Fibroblast of lung (primary cell): ENCODE data around the gene HPSE2. TPM values are rescaled to one million over a fixed set of nuclear protein-coding genes. Genes with fewer than 3 reads are reported as not detected.

ENCODE experiments used
- DNase-seq, 2 donors: peaks; one replicate each; pipeline versions ENCODE4 v3.0.0 to v3.0.0-alpha.2; 2010; ENCODE audit warnings: low read depth in 2 of 2
- H2AFZ ChIP-seq: 2 replicates; pipeline ENCODE4 v1.5.1; 2012; ENCODE audit warnings: low read length, control low read depth, inconsistent platforms
- H3K27ac ChIP-seq: 2 replicates; pipeline ENCODE4 v1.5.1; 2011; ENCODE audit warnings: low read length, control low read depth; ENCODE audit not compliant: insufficient read depth
- H3K27me3 ChIP-seq: 2 replicates; pipeline ENCODE4 v1.5.1; 2011; ENCODE audit warnings: mild to moderate bottlenecking, low read length; ENCODE audit not compliant: control insufficient read depth, insufficient read depth
- H3K36me3 ChIP-seq: 2 replicates; pipeline ENCODE4 v1.5.1; 2011; ENCODE audit warnings: low read length; ENCODE audit not compliant: control insufficient read depth, insufficient read depth
- H3K4me1 ChIP-seq: 2 replicates; pipeline ENCODE4 v1.5.1; 2011; ENCODE audit warnings: low read length; ENCODE audit not compliant: control insufficient read depth, insufficient read depth; ENCODE audit errors: extremely low read depth
- H3K4me2 ChIP-seq: 2 replicates; pipeline ENCODE4 v1.5.1; 2011; ENCODE audit warnings: low read length, control low read depth; ENCODE audit not compliant: insufficient read depth; ENCODE audit errors: extremely low read depth
- H3K4me3 ChIP-seq, 4 experiments: fragments of 200-600 bp in 1 of 4; sonication (generic) in 1 of 4; replicated peaks in 1 of 4; 2 replicates each; pipeline ENCODE4 v1.5.1; 2011 to 2016; ENCODE audit warnings: low read length in 4 of 4, low read depth in 3 of 4, mild to moderate bottlenecking in 3 of 4, control low read depth in 2 of 4, inconsistent platforms in 1 of 4, mixed read lengths in 1 of 4; ENCODE audit not compliant: insufficient read depth in 1 of 4; ENCODE audit errors: control extremely low read depth in 1 of 4
- H3K79me2 ChIP-seq: 2 replicates; pipeline ENCODE4 v1.5.1; 2012; ENCODE audit warnings: mild to moderate bottlenecking, low read length, inconsistent platforms; ENCODE audit not compliant: control insufficient read depth, insufficient read depth
- H3K9ac ChIP-seq: 2 replicates; pipeline ENCODE4 v1.5.1; 2011; ENCODE audit warnings: mild to moderate bottlenecking, low read length, control low read depth; ENCODE audit not compliant: insufficient read depth
- H3K9me3 ChIP-seq: 2 replicates; pipeline ENCODE4 v1.5.1; 2012; ENCODE audit warnings: low read depth, low read length; ENCODE audit not compliant: control insufficient read depth, insufficient read depth
- H4K20me1 ChIP-seq: 2 replicates; pipeline ENCODE4 v1.5.1; 2011; ENCODE audit warnings: low read length; ENCODE audit not compliant: control insufficient read depth, insufficient read depth; ENCODE audit errors: extremely low read depth
- CTCF ChIP-seq, 2 donors: IDR thresholded peaks in 1 of 2; conservative IDR thresholded peaks in 1 of 2; 1 replicate in 1 of 2; 2 replicates in 1 of 2; pipeline ENCODE4 v1.5.1; 2011 to 2012; ENCODE audit warnings: low read length in 2 of 2, control low read depth in 1 of 2, inconsistent platforms in 1 of 2, low read depth in 1 of 2, mild to moderate bottlenecking in 1 of 2
- EZH2 ChIP-seq: IDR thresholded peaks from 2 replicates; pipeline ENCODE4 v1.5.1; 2012; ENCODE audit warnings: low read length, control low read depth, mild to moderate bottlenecking; ENCODE audit errors: missing control alignments
- polyA plus RNA-seq, 2 donors: library from polyadenylated mRNA; depleted of rRNA in 1 of 2; stranded (reverse) in 1 of 2; unstranded in 1 of 2; fragments of >200 nt; gene quantifications; 2 replicates each; pipeline ENCODE4 v1.2.1, GENCODE V29; 2011 to 2012; ENCODE audit warnings: missing spikeins in 1 of 2
- total RNA-seq: library from RNA; depleted of rRNA; stranded (reverse); fragments of >200 nt; gene quantifications from 2 replicates; pipeline ENCODE4 v1.2.1, GENCODE V29; 2014

The HPSE2 gene
- total and polyA plus RNA-seq, 2 donors (not counting 1 experiment from before 2014, with no cell fraction given): 0.02 to 0.17 TPM

GRCh38 chr10:98676895-98677294 lies 558.8 kb downstream of the HPSE2 start:
- H3K27ac ChIP-seq: no peak overlapping the region
- no peak overlapping the region for H3K9ac ChIP-seq
- H3K4me1 ChIP-seq: no peaks in the 10 kb centered on the region
- no peak for DNase-seq
- TF ChIP-seq EZH2 (no peak), CTCF (conservative IDR thresholded peaks at IDR 0.05 in 1 of 2, IDR thresholded peaks at IDR 0.05 in 1 of 2; ENCODE audit: low read depth in 1 of 2, low read length in 2 of 2) (peak; percentile 8 to 12)
- H2AFZ ChIP-seq: no peak overlapping the region
- H3K4me3 ChIP-seq: no peak overlapping the region
- H3K27me3 ChIP-seq: no peaks in the 10 kb centered on the region
- H4K20me1 ChIP-seq: no peaks in the 10 kb centered on the region
- H3K36me3 ChIP-seq: no peaks in the 10 kb centered on the region
- H3K4me2 ChIP-seq: no peak overlapping the region
- H3K79me2 ChIP-seq: no peaks in the 10 kb centered on the region
- H3K9me3 ChIP-seq: no peaks in the 10 kb centered on the region

GRCh38 chr10:98675902-98676301 lies 559.8 kb downstream of the HPSE2 start:
- Histone ChIP-seq H3K4me2 (no peak overlapping the region), H2AFZ (no peak overlapping the region), H3K9me3 (no peaks in the 10 kb centered on the region), H3K9ac (no peak overlapping the region), H3K27me3 (no peaks in the 10 kb centered on the region), H3K36me3 (no peaks in the 10 kb centered on the region), H3K27ac (no peak overlapping the region), H3K4me1 (no peaks in the 10 kb centered on the region), H3K4me3 (no peak overlapping the region), H4K20me1 (no peaks in the 10 kb centered on the region), H3K79me2 (no peaks in the 10 kb centered on the region)
- TF ChIP-seq CTCF (conservative IDR thresholded peaks at IDR 0.05 in 1 of 2, IDR thresholded peaks at IDR 0.05 in 1 of 2; ENCODE audit: low read depth in 1 of 2, low read length in 2 of 2): no peak
- no peak for TF ChIP-seq EZH2
- DNase-seq: no peak

- Histone ChIP-seq H4K20me1 (no peaks in the 10 kb centered on the region), H3K4me2 (no peak overlapping the region), H2AFZ (no peak overlapping the region), H3K36me3 (no peaks in the 10 kb centered on the region), H3K79me2 (no peaks in the 10 kb centered on the region), H3K4me1 (no peaks in the 10 kb centered on the region), H3K27me3 (no peaks in the 10 kb centered on the region), H3K4me3 (no peak overlapping the region), H3K9ac (no peak overlapping the region), H3K27ac (no peak overlapping the region), H3K9me3 (no peaks in the 10 kb centered on the region)
- TF ChIP-seq EZH2 (no peak), CTCF (conservative IDR thresholded peaks at IDR 0.05 in 1 of 2, IDR thresholded peaks at IDR 0.05 in 1 of 2; ENCODE audit: low read depth in 1 of 2, low read length in 2 of 2) (no peak)
- peak in 1 of 2 donors; percentile 39 for DNase-seq
These were observed 562.4 kb downstream of the HPSE2 start for GRCh38 chr10:98673171-98673782.
